Adrenal gland (tissue), 12 donors: ENCODE results near the gene UGT2A1. TPM values are rescaled to one million over a fixed set of nuclear protein-coding genes. Genes with fewer than 3 reads are reported as not detected.

ENCODE experiments used
- DNase-seq, 7 donors: peaks; one replicate each; pipeline ENCODE4 v3.0.0-alpha.2; 2019 to 2020
- H3K27ac ChIP-seq, 5 donors: fragments of 200-600 bp; sonication (generic) in 4 of 5; 1 replicate in 3 of 5; 2 replicates in 2 of 5; pipeline versions ENCODE4 v1.5.1 to v1.8.0; 2016 to 2020; ENCODE audit warnings: mild to moderate bottlenecking in 1 of 5
- H3K27me3 ChIP-seq: fragments of 200-600 bp; 2 replicates; pipeline ENCODE4 v1.8.0; 2021
- H3K36me3 ChIP-seq, 2 donors: fragments of 200-600 bp; replicated peaks in 1 of 2; 1 replicate in 1 of 2; 2 replicates in 1 of 2; pipeline versions ENCODE4 v1.5.1 to v1.8.0; 2018 to 2022
- H3K4me1 ChIP-seq, 2 donors: fragments of 200-600 bp; replicated peaks in 1 of 2; 1 replicate in 1 of 2; 2 replicates in 1 of 2; pipeline versions ENCODE4 v1.5.1 to v1.8.0; 2018 to 2021
- H3K4me3 ChIP-seq, 4 donors: fragments of 200-600 bp; sonication (generic) in 3 of 4; one replicate each; pipeline ENCODE4 v1.5.1; 2016 to 2018
- H3K9me3 ChIP-seq, 3 donors: fragments of 200-600 bp; sonication (generic) in 1 of 3; replicated peaks in 1 of 3; 1 replicate in 2 of 3; 2 replicates in 1 of 3; pipeline versions ENCODE4 v1.5.1 to v1.8.0; 2016 to 2021
- CTCF ChIP-seq, 6 experiments: fragments of 450-650 bp in 4 of 6; fragments of 200-600 bp in 2 of 6; sonication (generic) in 1 of 6; IDR thresholded peaks; 1 replicate in 5 of 6; 2 replicates in 1 of 6; pipeline versions ENCODE4 v1.5.1 to v1.8.0; 2016 to 2021; ENCODE audit warnings: antibody characterized with exemption in 6 of 6, mild to moderate bottlenecking in 2 of 6, moderate library complexity in 1 of 6
- POLR2A ChIP-seq, 2 donors: fragments of 450-650 bp; IDR thresholded peaks; one replicate each; pipeline ENCODE4 v1.6.1; 2017; ENCODE audit warnings: antibody characterized with exemption in 2 of 2, mild to moderate bottlenecking in 2 of 2, moderate library complexity in 1 of 2
- WGBS, 4 donors: extraction: QIAGEN DNeasy Blood & Tissue Kit in 2 of 4; methylation state at CpG; one replicate each; pipeline versions ENCODE4 v1.1.5 to v1.1.7; 2013 to 2017; 5-methylcytosine and 5-hydroxymethylcytosine counted together
- intact Hi-C, 2 donors: fragments of 100-400 bp; cut with DNase I; formaldehyde crosslinking; loops; one replicate each; pipeline versions ENCODE4 v1.14.1 to v1.15.0; 2022 to 2023
- polyA plus RNA-seq, 3 donors: library from polyadenylated mRNA; stranded (reverse); fragments of 200-250 nt in 2 of 3; fragments of 350-450 nt in 1 of 3; fragmentation: Illumina TruSeq in 1 of 3; extraction: RNeasy Lipid Tissue Mini Kit (QIAGEN cat#74804) in 1 of 3; gene quantifications; one replicate each; pipeline ENCODE4 v1.2.3, GENCODE V29; 2013 to 2014
- total RNA-seq, 9 donors: library from RNA; depleted of rRNA in 4 of 9; stranded (reverse); fragments of >200 nt in 4 of 9; fragments of 120-200 nt in 1 of 9; fragmentation: NEBNext Ultra II Directional in 1 of 9; extraction: Animal tissue kit (Norgen Biotek cat#: 25700) in 1 of 9; gene quantifications; one replicate each; pipeline versions ENCODE4 v1.1.0 to v1.2.4, GENCODE V29; 2013 to 2023
- donor health status: healthy with polysubstance abuse.
- donor health status: Bipolar disorder and iron deficiency.
- donor health status: DM: yes; HTN: yes; CAD: no.
- donor health status: DM: no; HTN: no; CAD: no.
- donor health status: DM: no; HTN: no; CAD: no.
- donor health status: DM: yes; HTN: yes; CAD: no.

UGT2A1 gene
- total and polyA plus RNA-seq, 12 donors, result 0.11 TPM; not detected in 11

- no peak overlapping the region for H3K27ac ChIP-seq
- no peaks in the 10 kb centered on the region for H3K4me1 ChIP-seq
- H3K4me3 ChIP-seq, result no peak overlapping the region
- H3K27me3 ChIP-seq, result no peaks in the 10 kb centered on the region
- 61 to 68% (median 63%) methylated on average over 6 of the region's 6 CpGs for WGBS, 4 donors
- no peaks in the 10 kb centered on the region for H3K9me3 ChIP-seq
- DNase-seq, result peak in 2 of 7 donors; percentile 19 to 27
- intact Hi-C loops, result loop anchor here (10.0 kb wide), 2 partner anchors 292 to 302 kb away; no protein-coding TSS in a partner anchor
- H3K36me3 ChIP-seq, result no peaks in the 10 kb centered on the region
- TF ChIP-seq CTCF (IDR thresholded peaks at IDR 0.05) (peak; percentile 28 to 53 (median 42)), POLR2A (IDR thresholded peaks at IDR 0.05) (no peak)
Observed at GRCh38 chr4:69617083-69617694, 35.9 kb downstream of the UGT2A1 start.

GRCh38 chr4:69610484-69610883 lies 42.6 kb downstream of the UGT2A1 start:
- H3K27ac ChIP-seq, result no peak overlapping the region
- no peak overlapping the region for H3K4me3 ChIP-seq
- no peaks in the 10 kb centered on the region for H3K4me1 ChIP-seq
- 42 to 56% (median 51%) methylated on average over 1 of the region's 1 CpG for WGBS, 4 donors
- TF ChIP-seq POLR2A (IDR thresholded peaks at IDR 0.05), result no peak
- TF ChIP-seq CTCF (IDR thresholded peaks at IDR 0.05), result no peak
- no peak for DNase-seq
- no peaks in the 10 kb centered on the region for H3K27me3 ChIP-seq
- no peaks in the 10 kb centered on the region for H3K9me3 ChIP-seq
- H3K36me3 ChIP-seq, result no peaks in the 10 kb centered on the region
- intact Hi-C loops, result loop anchor here (10.0 kb wide), 2 partner anchors 286 to 296 kb away; no protein-coding TSS in a partner anchor

DNA sequence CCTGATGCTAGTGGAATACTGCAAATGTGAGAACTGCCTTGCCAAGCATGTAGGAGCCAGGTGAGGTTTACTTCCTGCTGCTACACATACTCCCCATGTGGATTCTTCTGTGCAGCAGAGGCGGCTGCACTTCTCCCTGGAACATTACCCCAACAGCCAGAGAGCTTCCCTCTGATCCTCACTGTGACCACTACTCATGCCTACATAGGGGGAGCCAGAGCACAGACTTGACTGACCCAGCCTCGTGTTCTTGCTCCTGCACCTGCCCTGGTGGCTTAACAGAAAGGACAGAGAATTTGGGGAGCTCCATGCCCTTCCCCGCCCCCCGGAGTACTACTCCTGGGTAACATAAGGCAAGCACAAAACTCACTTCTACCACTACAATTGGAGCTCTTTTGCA lies 52.0 kb downstream of the UGT2A1 start:
- no peak overlapping the region for H3K4me3 ChIP-seq
- H3K36me3 ChIP-seq, result no peaks in the 10 kb centered on the region
- H3K27ac ChIP-seq, result no peak overlapping the region
- WGBS, 4 donors, result 56 to 100% (median 77%) methylated on average over 1 to 4 of the region's 4 CpGs
- H3K4me1 ChIP-seq, result no peaks in the 10 kb centered on the region
- no peaks in the 10 kb centered on the region for H3K9me3 ChIP-seq
- DNase-seq, result no peak
- TF ChIP-seq CTCF (IDR thresholded peaks at IDR 0.05) (no peak), POLR2A (IDR thresholded peaks at IDR 0.05) (no peak)
- intact Hi-C loops, result no loop called here
- no peaks in the 10 kb centered on the region for H3K27me3 ChIP-seq

GRCh38 chr4:69600013-69600412 lies 53.0 kb downstream of the UGT2A1 start:
- no peaks in the 10 kb centered on the region for H3K36me3 ChIP-seq
- no peak for TF ChIP-seq POLR2A (IDR thresholded peaks at IDR 0.05)
- no peak for TF ChIP-seq CTCF (IDR thresholded peaks at IDR 0.05)
- intact Hi-C loops, result no loop called here
- H3K9me3 ChIP-seq, result no peaks in the 10 kb centered on the region
- no peak overlapping the region for H3K4me3 ChIP-seq
- H3K27ac ChIP-seq, result no peak overlapping the region
- whole genome bisulfite sequencing, 4 donors, result 72 to 85% (median 76%) methylated on average over 2 of the region's 2 CpGs
- no peaks in the 10 kb centered on the region for H3K27me3 ChIP-seq
- no peaks in the 10 kb centered on the region for H3K4me1 ChIP-seq
- no peak for DNase-seq
